ENCODE results near the gene SLC6A15. TPM values are rescaled to one million over a fixed set of nuclear protein-coding genes. Genes with fewer than 3 reads are reported as not detected.

SLC6A15 gene
- total RNA-seq, 1 experiment from 2014 or later: not detected

Other genes with a start within 250 kb of the SLC6A15 start
- not detected in 2 replicates for gene TSPAN19, start 123.5 kb upstream of the SLC6A15 start, total RNA-seq (2014; rRNA removed; shearing (Covaris generic))
- gene LRRIQ1, start 123.6 kb upstream of the SLC6A15 start, total RNA-seq (2014; rRNA removed; shearing (Covaris generic)): not detected in 2 replicates

Data from M059J (cell line).